Stimulated activated CD4-positive, alpha-beta T cell treated with anti-CD3 and anti-CD28 coated beads, Interleukin-2, amount 100 ng/mL, for 24 hours (primary cell): ENCODE results near the gene WDR82.
"Not testable (repeated sequence)": the region's sequence is repeated elsewhere in the genome, so short reads cannot be mapped to it uniquely, and the experiment has no call there.

Experiments used
- DNase-seq, 2 donors: peaks; one replicate each; pipeline ENCODE4 v3.0.0-alpha.2; 2020

WDR82 gene

DNA sequence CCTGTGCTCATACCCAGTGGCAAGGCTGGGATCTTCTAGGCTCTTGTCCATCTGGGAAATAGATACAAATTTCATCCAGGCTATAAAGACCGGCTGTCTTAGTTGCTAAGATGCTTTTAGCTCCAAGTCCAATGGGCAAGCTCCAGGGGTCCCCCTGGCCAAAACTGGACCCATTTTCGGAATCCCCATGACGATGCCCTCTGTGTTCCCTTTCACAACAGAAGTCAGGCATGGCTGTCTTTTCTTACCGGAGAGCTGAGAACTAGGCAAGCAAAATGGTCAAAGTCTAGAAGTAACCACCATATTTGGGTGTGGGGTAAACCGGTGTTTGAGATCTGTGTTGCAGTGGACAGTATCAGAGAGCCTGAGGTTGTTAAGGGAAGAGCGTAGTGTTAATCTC lies 10.2 kb upstream of the WDR82 start:
- no peak for DNase-seq

- DNase-seq = no peak
Measured at GRCh38 chr3:52286777-52287110, 8.3 kb upstream of the WDR82 start.

GRCh38 chr3:52284051-52284450 lies 5.6 kb upstream of the WDR82 start:
- DNase-seq = not testable (repeated sequence)

GRCh38 chr3:52283306-52283705 lies 4.9 kb upstream of the WDR82 start:
- no peak for DNase-seq

DNA sequence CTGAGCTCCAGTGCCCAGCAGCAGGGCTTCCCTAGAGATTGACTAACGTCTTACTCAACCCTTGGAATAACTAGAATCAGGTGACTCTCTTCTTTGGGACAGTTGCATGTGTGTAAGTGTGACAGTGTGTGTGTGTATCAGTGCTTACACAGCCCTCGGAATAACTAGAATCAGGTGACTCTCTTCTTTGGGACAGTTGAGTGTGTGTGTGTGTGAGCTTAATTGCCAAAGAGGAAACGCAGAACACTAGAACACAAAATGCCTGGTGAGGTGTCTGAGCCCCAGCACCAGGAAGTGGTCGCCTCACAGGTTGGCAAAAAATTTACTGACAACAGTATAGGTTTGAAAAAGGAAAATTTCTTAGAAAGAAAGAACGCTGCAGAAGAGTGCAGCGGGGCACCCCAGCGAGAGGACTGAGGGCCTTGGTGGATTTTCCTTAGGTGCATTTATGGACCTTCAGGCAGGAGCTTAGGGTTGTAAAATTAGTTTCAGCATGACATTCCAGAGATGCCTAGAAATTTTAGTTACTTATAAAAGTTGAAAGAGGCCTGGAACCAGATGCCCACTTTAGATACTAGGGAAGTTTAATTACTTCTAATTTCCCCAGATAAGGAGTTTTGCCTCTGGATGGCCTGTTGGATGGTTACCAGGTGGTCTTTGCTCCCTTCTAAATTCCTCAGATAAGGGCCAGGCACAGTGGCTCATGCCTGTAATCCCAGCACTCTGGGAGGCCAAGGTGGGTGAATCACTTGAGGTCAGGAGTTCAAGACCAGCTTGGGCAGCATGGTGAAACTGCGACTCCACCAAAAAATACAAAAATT lies 3.7 kb upstream of the WDR82 start:
- no peak for DNase-seq

DNA sequence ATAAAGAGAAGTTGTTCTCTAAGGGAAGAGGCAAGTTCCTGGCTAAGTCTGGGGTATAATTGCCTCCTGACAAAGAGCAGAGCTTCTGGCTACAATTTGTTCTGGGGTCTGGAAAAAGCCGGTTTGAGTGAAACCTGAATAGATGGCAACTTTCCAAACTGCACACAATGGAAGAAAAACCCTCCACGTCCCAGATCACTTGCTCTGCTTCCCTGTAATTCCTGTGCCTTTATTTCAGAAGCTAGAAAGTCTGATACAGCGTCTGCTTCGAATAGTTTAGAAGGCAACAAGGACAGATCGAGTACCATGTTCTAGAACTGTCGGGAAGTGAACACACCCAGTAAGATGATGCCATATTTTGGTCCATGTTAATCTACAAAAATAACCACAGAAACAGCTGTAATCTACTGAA lies 1.6 kb upstream of the WDR82 start:
- DNase-seq = no peak

DNA sequence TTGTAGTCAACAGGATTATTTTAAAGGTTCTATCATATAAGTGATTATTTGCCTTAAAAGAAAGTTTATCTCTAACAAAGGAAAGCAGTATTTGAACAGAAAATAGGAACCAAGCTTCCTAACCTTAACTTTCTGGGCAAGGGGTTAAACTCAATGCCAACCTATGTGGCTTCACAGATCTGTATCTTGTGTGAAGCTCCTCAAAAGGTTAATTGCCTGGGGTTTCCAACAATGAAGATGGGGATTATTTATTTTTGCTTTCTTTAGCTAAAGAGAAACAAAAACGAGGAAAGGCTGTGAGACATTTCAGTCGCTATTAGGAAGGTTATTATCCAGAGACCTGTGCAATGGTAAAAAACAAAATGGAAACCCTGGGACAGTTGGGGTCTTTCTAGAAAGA lies 1.1 kb upstream of the WDR82 start:
- DNase-seq = no peak

GRCh38 chr3:52277972-52278509 lies 408 bp downstream of the WDR82 start:
- DNase-seq = peak; percentile 72 to 74

DNA sequence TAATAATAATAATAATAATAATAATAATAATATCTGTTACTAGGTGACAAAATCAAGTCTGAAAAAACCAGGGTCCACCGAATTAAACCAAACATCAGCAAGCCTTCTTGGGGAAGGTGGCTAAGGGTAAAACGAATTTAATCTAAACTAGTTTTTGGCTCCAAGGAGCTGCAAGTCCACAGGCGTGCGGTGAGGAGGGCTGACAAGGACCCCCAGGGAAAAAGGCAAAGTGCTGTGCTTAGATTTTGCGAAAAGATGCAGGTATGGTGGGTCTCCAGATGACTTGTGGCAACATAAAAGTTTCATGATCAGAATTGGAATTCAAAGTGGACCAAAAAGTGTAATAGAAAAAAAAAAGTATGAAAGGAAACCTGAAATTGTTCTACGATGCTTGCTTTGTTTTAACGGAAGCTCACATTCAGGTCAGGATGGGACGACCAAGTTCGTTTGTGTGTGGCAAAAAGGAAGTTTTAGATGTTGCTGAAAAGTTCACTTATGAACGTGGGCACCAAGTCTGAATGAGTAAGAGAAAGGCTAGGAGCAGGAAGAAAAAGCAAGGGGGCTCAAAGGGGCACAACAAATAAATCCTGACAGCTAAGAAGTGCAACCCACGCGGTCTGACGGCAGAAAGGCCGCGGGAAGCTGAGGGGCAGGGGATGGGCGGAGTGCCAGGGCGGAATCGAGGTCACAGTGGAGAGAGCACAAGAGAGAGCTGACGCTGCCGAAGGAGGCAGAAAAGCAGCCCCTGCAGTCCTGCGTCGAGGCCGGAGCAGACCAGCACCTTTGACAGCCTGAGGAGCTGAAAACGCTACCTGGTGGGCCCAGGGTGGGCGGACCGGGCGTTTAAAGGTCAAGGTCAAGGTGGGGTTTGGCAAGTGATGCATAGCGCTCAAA lies 1.1 kb downstream of the WDR82 start:
- peak; percentile 80 to 85 for DNase-seq

DNA sequence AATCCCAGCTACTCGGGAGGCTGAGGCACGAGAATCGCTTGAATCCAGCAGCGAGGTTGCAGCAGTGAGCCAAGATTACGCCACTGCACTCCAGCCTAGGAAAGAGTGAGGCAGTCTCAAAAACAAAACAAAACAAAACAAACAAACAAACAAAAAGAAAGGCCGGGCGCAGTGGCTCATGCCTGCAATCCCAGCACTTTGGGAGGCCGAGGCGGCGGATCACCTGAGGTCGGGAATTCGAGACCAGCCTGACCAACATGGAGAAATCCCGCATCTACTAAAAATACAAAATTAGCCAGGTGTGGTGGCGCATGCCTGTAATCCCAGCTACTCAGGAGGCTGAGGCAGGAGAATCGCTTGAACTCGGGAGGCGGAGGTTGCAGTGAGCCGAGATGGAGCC lies 3.7 kb downstream of the WDR82 start:
- DNase-seq = not testable (repeated sequence)

- DNase-seq = no peak
Measured at GRCh38 chr3:52272831-52273230, 5.6 kb downstream of the WDR82 start.

DNA sequence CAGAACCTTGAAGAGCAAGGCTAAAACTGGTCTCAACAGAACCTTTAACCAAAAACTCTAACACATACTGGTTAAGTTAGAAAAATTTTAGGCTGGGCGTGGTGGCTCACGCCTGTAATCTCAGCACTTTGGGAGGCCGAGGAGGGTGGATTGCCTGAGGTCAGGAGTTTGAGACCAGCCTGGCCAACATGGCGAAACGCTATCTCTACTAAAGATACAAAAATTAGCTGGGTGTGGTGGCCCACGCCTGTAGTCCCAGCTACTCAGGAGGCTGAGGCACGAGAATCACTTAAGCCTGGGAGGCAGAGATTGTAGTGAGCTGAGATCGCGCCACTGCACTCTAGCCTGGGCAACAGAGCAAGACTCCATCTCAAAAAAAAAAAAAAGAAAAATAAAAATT lies 6.3 kb downstream of the WDR82 start:
- DNase-seq = not testable (repeated sequence)

DNA sequence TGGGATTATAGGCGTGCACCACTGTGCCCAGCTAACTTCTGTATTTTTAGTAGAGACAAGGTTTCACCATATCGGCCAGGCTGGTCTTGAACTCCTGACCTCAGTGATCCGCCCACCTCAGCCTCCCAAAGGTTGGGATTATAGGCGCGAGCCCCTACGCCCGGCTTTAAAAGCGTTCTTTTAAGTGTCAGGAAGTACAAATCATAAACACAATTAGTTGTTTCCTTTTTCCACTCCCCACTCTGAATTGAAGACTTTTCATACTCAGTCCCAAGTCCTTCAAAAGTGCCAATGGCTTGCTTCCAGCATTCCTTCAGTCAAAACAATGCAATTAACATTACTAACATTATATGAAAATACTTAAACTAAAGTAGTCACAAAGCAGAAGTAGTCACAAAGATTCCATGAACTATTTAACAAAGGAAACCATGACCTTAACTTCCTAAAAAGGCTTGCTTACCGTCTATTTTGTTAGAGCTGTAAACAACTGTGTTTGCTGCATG lies 8.1 kb downstream of the WDR82 start:
- DNase-seq = no peak

DNA sequence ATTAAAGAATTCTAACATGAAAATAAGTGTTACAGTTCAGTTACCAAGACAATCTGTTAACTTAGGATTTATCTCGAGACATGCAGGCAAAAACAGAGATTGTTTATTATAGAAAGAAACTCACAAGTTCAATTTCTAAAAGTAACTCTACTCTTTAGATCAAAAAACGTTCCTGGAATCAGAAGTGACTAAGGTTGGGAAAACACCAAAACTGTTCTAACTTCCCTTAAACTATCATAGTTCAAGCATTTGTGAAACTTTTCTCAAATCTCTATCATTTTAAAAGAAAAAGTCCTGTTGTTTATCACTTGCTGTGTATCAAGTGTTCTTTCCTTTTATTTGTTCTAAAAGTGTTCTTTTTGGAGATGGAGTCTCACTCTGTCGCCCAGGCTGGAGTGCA lies 8.7 kb downstream of the WDR82 start:
- DNase-seq = no peak

DNA sequence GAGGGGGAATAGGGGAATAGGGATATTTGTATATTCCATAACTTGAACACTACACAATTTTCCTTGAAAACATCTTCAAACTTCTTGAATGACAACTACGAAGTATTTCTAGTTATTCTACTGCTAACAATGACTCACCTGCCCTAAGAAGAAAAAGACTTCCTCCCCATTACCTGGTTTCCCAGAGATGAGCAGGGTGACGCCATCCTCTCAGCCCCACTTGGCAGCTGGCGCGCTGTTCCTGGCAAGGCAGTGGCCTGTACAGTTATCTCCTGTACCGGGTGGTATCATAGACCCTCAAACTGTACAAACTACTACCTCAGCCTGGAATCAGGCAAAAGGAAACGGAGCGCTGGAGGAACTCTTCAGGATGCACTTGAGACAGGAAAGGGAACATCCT lies 10.4 kb downstream of the WDR82 start:
- DNase-seq = peak in 1 of 2 donors; percentile 58

DNA sequence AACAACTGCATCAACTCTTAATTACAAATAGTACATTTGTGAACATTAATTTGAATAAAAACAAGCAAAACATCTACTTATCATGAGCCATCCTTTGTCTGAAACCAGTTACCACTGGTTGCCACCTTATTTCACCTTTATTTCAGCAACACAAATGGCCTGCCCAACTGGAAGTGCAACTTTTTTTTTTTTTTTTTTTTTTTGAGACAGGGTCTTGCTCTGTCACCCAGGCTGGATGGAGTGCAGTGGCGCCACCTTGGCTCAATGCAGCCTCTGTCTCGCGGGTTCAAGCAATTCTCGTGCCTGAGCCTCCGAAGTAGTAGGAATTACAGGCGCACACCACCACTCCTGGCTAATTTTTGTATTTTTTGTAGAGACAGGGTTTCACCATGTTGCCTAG lies 13.1 kb downstream of the WDR82 start:
- DNase-seq = no peak

- no peak for DNase-seq
Measured at GRCh38 chr3:52262447-52262846, 16.0 kb downstream of the WDR82 start.

DNA sequence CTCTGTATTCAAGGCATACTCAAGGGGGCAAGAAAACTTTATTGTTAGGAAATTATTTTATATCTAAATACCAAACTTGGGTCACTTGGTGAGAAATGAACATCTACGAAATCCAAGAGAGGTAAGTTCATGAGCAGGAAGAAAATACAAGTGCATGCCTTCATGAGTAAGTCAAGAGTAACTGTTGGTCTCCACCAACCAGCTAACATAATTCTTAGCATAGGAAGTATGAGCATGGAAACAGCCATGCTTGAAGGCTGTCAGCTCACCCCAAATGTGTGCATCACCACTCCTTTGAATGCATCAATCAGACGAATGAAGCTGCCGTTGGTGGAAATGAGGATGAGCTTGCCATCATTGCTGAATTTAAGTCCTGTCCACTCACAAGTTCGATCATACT lies 19.0 kb downstream of the WDR82 start:
- DNase-seq = no peak

- DNase-seq = no peak
Measured at GRCh38 chr3:52259035-52259434, 19.4 kb downstream of the WDR82 start.

GRCh38 chr3:52257911-52258310 lies 20.5 kb downstream of the WDR82 start:
- DNase-seq = no peak

GRCh38 chr3:52256622-52257021 lies 21.8 kb downstream of the WDR82 start:
- no peak for DNase-seq

DNA sequence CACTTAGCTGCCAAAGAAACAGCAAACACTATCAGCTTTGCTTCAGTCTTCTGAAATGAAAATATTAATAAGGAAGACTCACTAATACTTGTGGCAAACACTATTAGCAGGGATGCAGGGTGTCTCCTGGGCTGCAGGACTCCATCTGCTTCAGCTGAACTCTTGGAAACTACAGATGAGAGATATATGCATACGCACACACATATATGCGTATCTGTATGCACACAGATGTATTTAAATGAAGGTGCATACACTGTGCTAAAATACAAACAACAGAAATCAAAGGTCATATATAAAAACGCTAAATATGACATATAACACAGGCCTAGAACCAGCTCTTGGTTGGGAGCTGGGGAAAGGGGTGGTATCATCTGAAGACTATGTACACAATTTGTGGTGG lies 22.3 kb downstream of the WDR82 start:
- no peak for DNase-seq

DNA sequence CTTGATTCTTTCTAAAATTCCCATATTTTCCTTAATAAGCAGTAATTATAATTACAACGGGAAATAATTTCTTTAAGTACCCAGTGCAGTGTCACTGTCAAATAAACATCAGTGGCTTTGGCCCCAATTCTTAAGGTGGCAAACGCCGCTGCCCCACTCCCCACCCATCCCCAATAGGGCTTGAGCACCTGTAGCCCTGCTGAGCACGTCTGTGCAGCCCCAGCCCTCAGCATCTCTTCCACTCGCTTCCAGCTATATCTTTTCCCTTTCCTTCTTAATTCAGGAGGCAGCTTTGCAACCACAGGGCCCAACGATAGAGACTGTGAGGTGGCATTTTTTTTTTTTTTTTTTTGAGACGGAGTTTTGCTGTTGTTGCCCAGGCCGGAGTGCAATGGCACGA lies 23.8 kb downstream of the WDR82 start:
- DNase-seq = no peak
